AG09309 (cell line): Measurements from ENCODE around the gene CYP46A1.

Experiments
- DNase-seq: peaks from one replicate; pipeline ENCODE4 v3.0.0-alpha.2; 2010; ENCODE audit warnings: low read depth
- H3K4me3 ChIP-seq: 2 replicates; pipeline ENCODE4 v1.5.1; 2011; ENCODE audit warnings: mild to moderate bottlenecking, low read depth, low read length, moderate library complexity; ENCODE audit not compliant: control insufficient read depth
- CTCF ChIP-seq: IDR thresholded peaks from 2 replicates; pipeline ENCODE4 v1.5.1; 2011; ENCODE audit warnings: mild to moderate bottlenecking, low read depth, low read length, inconsistent platforms; ENCODE audit not compliant: insufficient read depth, control insufficient read depth; ENCODE audit errors: missing control alignments

The CYP46A1 gene

GRCh38 chr14:99708449-99708848, 24.4 kb downstream of the CYP46A1 start:
- no peak for DNase-seq
- no peak overlapping the region for H3K4me3 ChIP-seq
- TF ChIP-seq CTCF, result no peak

GRCh38 chr14:99713972-99714371, 29.9 kb downstream of the CYP46A1 start:
- no peak overlapping the region for H3K4me3 ChIP-seq
- DNase-seq, result no peak
- no peak for TF ChIP-seq CTCF

- DNase-seq, result no peak
- no peak overlapping the region for H3K4me3 ChIP-seq
- no peak for TF ChIP-seq CTCF
Observed at GRCh38 chr14:99715266-99716000, 31.3 kb downstream of the CYP46A1 start.

DNA sequence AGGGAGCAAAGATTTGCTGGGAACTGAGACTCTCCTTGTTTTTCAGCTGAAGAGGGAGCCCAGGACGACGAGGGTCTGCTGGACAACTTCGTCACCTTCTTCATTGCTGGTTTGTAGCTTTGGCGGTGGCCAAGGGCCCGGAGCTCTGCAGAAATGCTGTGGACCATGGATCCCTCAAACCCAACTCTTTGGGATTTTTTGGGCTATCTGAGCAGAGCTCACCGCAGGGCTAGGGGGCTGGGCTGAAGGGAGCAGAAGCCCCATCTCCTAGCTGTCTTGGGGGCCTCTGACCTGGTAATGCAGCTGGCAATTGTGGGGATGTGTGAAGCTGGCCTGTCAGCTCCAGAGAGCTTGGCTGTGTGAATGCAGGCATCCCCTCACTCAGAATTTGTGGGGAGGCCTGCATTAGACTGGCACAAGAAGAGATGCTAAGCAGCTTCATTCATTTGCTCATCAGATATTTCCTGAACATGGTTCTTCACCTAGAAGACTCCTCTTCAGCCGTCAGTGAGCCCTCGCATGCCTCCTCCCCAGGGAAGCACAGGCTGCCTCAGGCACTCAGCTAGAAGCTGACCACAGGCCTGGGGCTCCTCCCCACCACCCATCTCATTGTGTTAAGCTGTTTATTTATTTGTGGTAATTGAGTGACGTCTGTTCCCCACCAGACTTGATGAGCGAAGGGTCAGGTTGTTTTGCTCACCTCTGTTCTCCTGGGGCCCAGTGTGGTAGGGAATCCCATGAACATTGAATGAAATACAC, 32.2 kb downstream of the CYP46A1 start:
- no peak for DNase-seq
- H3K4me3 ChIP-seq, result no peak overlapping the region

GRCh38 chr14:99716850-99717681, 33.0 kb downstream of the CYP46A1 start:
- H3K4me3 ChIP-seq, result no peak overlapping the region
- TF ChIP-seq CTCF, result no peak
- no peak for DNase-seq

More for the DNA sequence above, 32.2 kb downstream of the CYP46A1 start:
- no peak for TF ChIP-seq CTCF

GRCh38 chr14:99717682-99718013, 33.5 kb downstream of the CYP46A1 start:
- TF ChIP-seq CTCF, result no peak
- no peak overlapping the region for H3K4me3 ChIP-seq
- no peak for DNase-seq
